Endothelial cell of umbilical vein (primary cell): ENCODE data around the gene RAB27B.
"Not testable (repeated sequence)": the region's sequence is repeated elsewhere in the genome, so short reads cannot be mapped to it uniquely, and the experiment has no call there.

Experiments used
- CTCF ChIP-seq, 2 donors: IDR thresholded peaks; 1 replicate in 1 of 2; 2 replicates in 1 of 2; pipeline ENCODE4 v1.5.1; 2011; ENCODE audit warnings: low read length in 2 of 2, mild to moderate bottlenecking in 2 of 2, moderate library complexity in 2 of 2, control low read depth in 1 of 2, inconsistent platforms in 1 of 2, low read depth in 1 of 2; ENCODE audit not compliant: insufficient read depth in 1 of 2; ENCODE audit errors: extremely low read depth in 1 of 2
- EZH2 ChIP-seq: IDR thresholded peaks from 2 replicates; pipeline ENCODE4 v1.6.1; 2012; ENCODE audit warnings: borderline replicate concordance, low read depth, mild to moderate bottlenecking, moderate library complexity, low read length, inconsistent platforms; ENCODE audit not compliant: severe bottlenecking
- JUN ChIP-seq: IDR thresholded peaks from 2 replicates; pipeline ENCODE4 v1.6.1; 2011; ENCODE audit warnings: borderline replicate concordance, low read depth; ENCODE audit not compliant: insufficient read length, insufficient read depth
- MYC ChIP-seq: IDR thresholded peaks from one replicate; pipeline ENCODE4 v1.6.1; 2011; ENCODE audit warnings: mild to moderate bottlenecking, low read depth, low read length
- POLR2A ChIP-seq: IDR thresholded peaks from 2 replicates; pipeline ENCODE4 v1.6.1; 2012; ENCODE audit warnings: low read depth, mild to moderate bottlenecking, control low read depth, low read length
- POLR2AphosphoS5 ChIP-seq: IDR thresholded peaks from 2 replicates; pipeline ENCODE4 v1.6.1; 2012; ENCODE audit warnings: low read depth, mild to moderate bottlenecking, control low read depth, low read length, moderate library complexity; ENCODE audit not compliant: insufficient read depth

- TF ChIP-seq POLR2A; CTCF (IDR thresholded peaks at IDR 0.05; ENCODE audit: extremely low read depth in 1 of 2, insufficient read depth in 1 of 2, low read depth in 1 of 2, low read length in 2 of 2); POLR2AphosphoS5; EZH2; JUN; MYC: not testable (repeated sequence)
These were observed 17.6 kb upstream of the RAB27B start for GRCh38 chr18:54810662-54811061.
